K562 (cell line): ENCODE measurements around the gene BSCL2. TPM values are rescaled to one million over a fixed set of nuclear protein-coding genes. Genes with fewer than 3 reads are reported as not detected.

Experiments
- BRD9 ChIP-seq: fragments of 450-650 bp; IDR thresholded peaks from 2 replicates; pipeline ENCODE4 v1.6.1; 2018; ENCODE audit warnings: low read depth; ENCODE audit not compliant: partially characterized antibody
- ERF ChIP-seq: fragments of 450-650 bp; formaldehyde crosslinking; IDR thresholded peaks from 2 replicates; pipeline ENCODE4 v1.4.0; 2020; ENCODE audit warnings: mild to moderate bottlenecking, mixed read lengths
- HCFC1 ChIP-seq: IDR thresholded peaks from 2 replicates; pipeline ENCODE4 v1.6.1; 2012; ENCODE audit warnings: low read depth, low read length, improper control_type of control experiment
- HDAC1 ChIP-seq, 2 experiments: fragments of 450-650 bp; IDR thresholded peaks; 2 replicates each; pipeline ENCODE4 v1.6.1; 2016 to 2017; ENCODE audit warnings: inconsistent platforms in 1 of 2, mild to moderate bottlenecking in 1 of 2, moderate library complexity in 1 of 2
- NCOR1 ChIP-seq: fragments of 450-650 bp; IDR thresholded peaks from 2 replicates; pipeline ENCODE4 v1.6.1; 2016; ENCODE audit warnings: mild to moderate bottlenecking, moderate library complexity
- PML ChIP-seq: IDR thresholded peaks from 2 replicates; pipeline ENCODE4 v1.6.1; 2012; ENCODE audit warnings: low read length, inconsistent platforms
- POLR2A ChIP-seq: fragments of 450-650 bp; conservative IDR thresholded peaks from 2 replicates; pipeline ENCODE4 v1.6.1; 2016
- RREB1 ChIP-seq: fragments of 250-450 bp; sonication (Bioruptor Pico); IDR thresholded peaks from 2 replicates; pipeline ENCODE4 v1.4.0; 2020
- SETDB1 ChIP-seq: IDR thresholded peaks from one replicate; pipeline ENCODE4 v1.6.1; 2012; ENCODE audit warnings: low read length, control low read depth, inconsistent platforms
- SIN3A ChIP-seq, 2 experiments: fragments of 150-350 bp in 1 of 2; IDR thresholded peaks; 2 replicates each; pipeline ENCODE4 v1.6.1; 2011 to 2016; ENCODE audit warnings: borderline replicate concordance in 2 of 2, low read depth in 2 of 2, low read length in 2 of 2, mild to moderate bottlenecking in 2 of 2, moderate library complexity in 2 of 2; ENCODE audit not compliant: control insufficient read depth in 1 of 2
- SRSF3 ChIP-seq: fragments of 200-400 bp; formaldehyde crosslinking; IDR thresholded peaks from 2 replicates; pipeline ENCODE4 v1.6.1; 2016; ENCODE audit warnings: mild to moderate bottlenecking, low read length, moderate library complexity; ENCODE audit not compliant: insufficient read depth
- TFAP4 ChIP-seq: sonication (generic); formaldehyde crosslinking; IDR thresholded peaks from 2 replicates; pipeline ENCODE4 v1.8.0; 2022; ENCODE audit warnings: missing genetic modification reagents, mild to moderate bottlenecking, moderate library complexity, borderline replicate concordance
- ZZZ3 ChIP-seq: fragments of 450-650 bp; IDR thresholded peaks from 2 replicates; pipeline ENCODE4 v1.6.1; 2016; ENCODE audit warnings: antibody characterized with exemption, mild to moderate bottlenecking, moderate library complexity
- polyA plus RNA-seq, 8 experiments: library from polyadenylated mRNA; depleted of rRNA in 4 of 8; stranded (reverse) in 5 of 8; unstranded in 3 of 8; fragments of >200 nt; fragmentation: Nextera tagmentation in 2 of 8; fragmentation: Illumina TruSeq in 1 of 8; extraction: Ambion mirVana in 2 of 8; extraction: Trizol in 1 of 8; gene quantifications; 2 replicates each; pipeline versions ENCODE4 v1.2.1 to v1.2.3, GENCODE V29; 2011 to 2014; ENCODE audit warnings: inconsistent platforms in 1 of 8, missing spikeins in 1 of 8
- total RNA-seq, 7 experiments: library from RNA; depleted of rRNA in 6 of 7; stranded (reverse); fragments of >200 nt in 6 of 7; fragmentation: Illumina TruSeq in 2 of 7; extraction: Trizol in 2 of 7; gene quantifications; 2 replicates each; pipeline versions ENCODE4 v1.2.1 to v1.2.3, GENCODE V29; 2011 to 2021; ENCODE audit warnings: low replicate concordance in 1 of 7
- TF ChIP-seq, protein P1 (sequence below): fragments of 250-450 bp; sonication (Bioruptor Pico); IDR thresholded peaks from 2 replicates; pipeline ENCODE4 v1.8.0; 2021; ENCODE audit warnings: borderline replicate concordance, mild to moderate bottlenecking, moderate library complexity; ENCODE audit not compliant: poor library complexity, severe bottlenecking
- TF ChIP-seq, protein P2 (sequence below): fragments of 450-650 bp; IDR thresholded peaks from 2 replicates; pipeline ENCODE4 v1.6.1; 2017; ENCODE audit warnings: antibody characterized with exemption, mild to moderate bottlenecking

BSCL2 gene
- total and polyA plus RNA-seq, 9 of the 15 experiments (the other 6 are each of a cell fraction or from before 2014, with no cell fraction given): 18.9 to 51.7 (median 35.2) TPM

GRCh38 chr11:62728171-62728988 is 21.2 kb upstream of the BSCL2 start, which contains the start of gene TTC9C (continued):
- TF ChIP-seq RREB1 (CRISPR knock-in tag): 0 out of 2 replicates have a peak, but pooled peaks have one; percentile 47
- 0 out of 2 replicates have a peak, but pooled peaks have one; percentile 79 for TF ChIP-seq ERF (CRISPR knock-in tag)
- peak; percentile 59 for TF ChIP-seq TFAP4 (CRISPR knock-in tag)
- TF ChIP-seq HCFC1: peak; percentile 64
- no peak for TF ChIP-seq SETDB1
- TF ChIP-seq, protein P1, sequence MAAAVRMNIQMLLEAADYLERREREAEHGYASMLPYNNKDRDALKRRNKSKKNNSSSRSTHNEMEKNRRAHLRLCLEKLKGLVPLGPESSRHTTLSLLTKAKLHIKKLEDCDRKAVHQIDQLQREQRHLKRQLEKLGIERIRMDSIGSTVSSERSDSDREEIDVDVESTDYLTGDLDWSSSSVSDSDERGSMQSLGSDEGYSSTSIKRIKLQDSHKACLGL (CRISPR knock-in tag): no peak
- TF ChIP-seq PML: 0 out of 2 replicates have a peak, but pooled peaks have one; percentile 15
- TF ChIP-seq, protein P2, sequence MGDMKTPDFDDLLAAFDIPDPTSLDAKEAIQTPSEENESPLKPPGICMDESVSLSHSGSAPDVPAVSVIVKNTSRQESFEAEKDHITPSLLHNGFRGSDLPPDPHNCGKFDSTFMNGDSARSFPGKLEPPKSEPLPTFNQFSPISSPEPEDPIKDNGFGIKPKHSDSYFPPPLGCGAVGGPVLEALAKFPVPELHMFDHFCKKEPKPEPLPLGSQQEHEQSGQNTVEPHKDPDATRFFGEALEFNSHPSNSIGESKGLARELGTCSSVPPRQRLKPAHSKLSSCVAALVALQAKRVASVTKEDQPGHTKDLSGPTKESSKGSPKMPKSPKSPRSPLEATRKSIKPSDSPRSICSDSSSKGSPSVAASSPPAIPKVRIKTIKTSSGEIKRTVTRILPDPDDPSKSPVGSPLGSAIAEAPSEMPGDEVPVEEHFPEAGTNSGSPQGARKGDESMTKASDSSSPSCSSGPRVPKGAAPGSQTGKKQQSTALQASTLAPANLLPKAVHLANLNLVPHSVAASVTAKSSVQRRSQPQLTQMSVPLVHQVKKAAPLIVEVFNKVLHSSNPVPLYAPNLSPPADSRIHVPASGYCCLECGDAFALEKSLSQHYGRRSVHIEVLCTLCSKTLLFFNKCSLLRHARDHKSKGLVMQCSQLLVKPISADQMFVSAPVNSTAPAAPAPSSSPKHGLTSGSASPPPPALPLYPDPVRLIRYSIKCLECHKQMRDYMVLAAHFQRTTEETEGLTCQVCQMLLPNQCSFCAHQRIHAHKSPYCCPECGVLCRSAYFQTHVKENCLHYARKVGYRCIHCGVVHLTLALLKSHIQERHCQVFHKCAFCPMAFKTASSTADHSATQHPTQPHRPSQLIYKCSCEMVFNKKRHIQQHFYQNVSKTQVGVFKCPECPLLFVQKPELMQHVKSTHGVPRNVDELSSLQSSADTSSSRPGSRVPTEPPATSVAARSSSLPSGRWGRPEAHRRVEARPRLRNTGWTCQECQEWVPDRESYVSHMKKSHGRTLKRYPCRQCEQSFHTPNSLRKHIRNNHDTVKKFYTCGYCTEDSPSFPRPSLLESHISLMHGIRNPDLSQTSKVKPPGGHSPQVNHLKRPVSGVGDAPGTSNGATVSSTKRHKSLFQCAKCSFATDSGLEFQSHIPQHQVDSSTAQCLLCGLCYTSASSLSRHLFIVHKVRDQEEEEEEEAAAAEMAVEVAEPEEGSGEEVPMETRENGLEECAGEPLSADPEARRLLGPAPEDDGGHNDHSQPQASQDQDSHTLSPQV: 0 out of 2 replicates have a peak, but pooled peaks have one; percentile 47
- 0 out of 2 replicates have a peak, but pooled peaks have one; percentile 77 for TF ChIP-seq ZZZ3
- peak; percentile 71 for TF ChIP-seq BRD9
- TF ChIP-seq SIN3A (IDR thresholded peaks at IDR 0.05; ENCODE audit: borderline replicate concordance in 2 of 2, control insufficient read depth in 1 of 2, low read depth in 2 of 2, low read length in 2 of 2): peak in 1 of 2 experiments; percentile 35; a peak in 3 of 4 replicates
- TF ChIP-seq HDAC1 (IDR thresholded peaks at IDR 0.05): peak in 1 of 2 experiments; percentile 87; a peak in 2 of 4 replicates
- peak; percentile 71 for TF ChIP-seq POLR2A
- 0 out of 2 replicates have a peak, but pooled peaks have one; percentile 19 for TF ChIP-seq NCOR1
- TF ChIP-seq SRSF3: no peak
